Measurements from ENCODE around the gene BCAS3.

Gene BCAS3

GRCh38 chr17:60747069-60747808, 69.6 kb downstream of the BCAS3 start:
- TF ChIP-seq CSRNP3 (CRISPR knock-in tag; IDR thresholded peaks at IDR 0.05) (no peak), CREB5 (CRISPR knock-in tag; IDR thresholded peaks at IDR 0.05; ENCODE audit: low read depth) (no peak), ZC3H10 (CRISPR knock-in tag; IDR thresholded peaks at IDR 0.05) (no peak), RARB (CRISPR knock-in tag; IDR thresholded peaks at IDR 0.05) (no peak), ZFP30 (CRISPR knock-in tag; IDR thresholded peaks at IDR 0.05) (no peak), TOX (CRISPR knock-in tag; IDR thresholded peaks at IDR 0.05; ENCODE audit: borderline replicate concordance) (no peak), ZFP3 (CRISPR knock-in tag; IDR thresholded peaks at IDR 0.05) (no peak), TCF4 (CRISPR knock-in tag; IDR thresholded peaks at IDR 0.05; ENCODE audit: borderline replicate concordance) (no peak), TSHZ2 (CRISPR knock-in tag; IDR thresholded peaks at IDR 0.05) (no peak)
- ATAC-seq, result no peak

- no peak for ATAC-seq
- TF ChIP-seq CREB5 (CRISPR knock-in tag; IDR thresholded peaks at IDR 0.05; ENCODE audit: low read depth) (no peak), BACH2 (CRISPR knock-in tag; IDR thresholded peaks at IDR 0.05; ENCODE audit: borderline replicate concordance) (no peak), GLIS3 (CRISPR knock-in tag; IDR thresholded peaks at IDR 0.05) (no peak), CSDC2 (CRISPR knock-in tag; IDR thresholded peaks at IDR 0.05) (no peak), ZNF70 (CRISPR knock-in tag; IDR thresholded peaks at IDR 0.05) (no peak), PPARA (CRISPR knock-in tag; IDR thresholded peaks at IDR 0.05; ENCODE audit: borderline replicate concordance) (no peak), ISL1 (CRISPR knock-in tag; IDR thresholded peaks at IDR 0.05) (no peak), SNAI2 (CRISPR knock-in tag; IDR thresholded peaks at IDR 0.05) (no peak), POU6F1 (CRISPR knock-in tag; IDR thresholded peaks at IDR 0.05; ENCODE audit: borderline replicate concordance, low read depth) (no peak), ZC3H10 (CRISPR knock-in tag; IDR thresholded peaks at IDR 0.05) (no peak), ZFP30 (CRISPR knock-in tag; IDR thresholded peaks at IDR 0.05) (no peak), ESRRG (CRISPR knock-in tag; IDR thresholded peaks at IDR 0.05) (no peak), TOX (CRISPR knock-in tag; IDR thresholded peaks at IDR 0.05; ENCODE audit: borderline replicate concordance) (no peak), ZNF565 (CRISPR knock-in tag; conservative IDR thresholded peaks at IDR 0.05; ENCODE audit: low read depth) (no peak)
Measured at GRCh38 chr17:60748204-60748603, 70.6 kb downstream of the BCAS3 start.

GRCh38 chr17:60749050-60749449, 71.4 kb downstream of the BCAS3 start:
- ATAC-seq, result no peak
- TF ChIP-seq PPARA (CRISPR knock-in tag; IDR thresholded peaks at IDR 0.05; ENCODE audit: borderline replicate concordance) (no peak), TSHZ2 (CRISPR knock-in tag; IDR thresholded peaks at IDR 0.05) (no peak), ZNF70 (CRISPR knock-in tag; IDR thresholded peaks at IDR 0.05) (no peak), ARNTL (CRISPR knock-in tag; IDR thresholded peaks at IDR 0.05; ENCODE audit: borderline replicate concordance, low read depth) (no peak), CREB5 (CRISPR knock-in tag; IDR thresholded peaks at IDR 0.05; ENCODE audit: low read depth) (no peak), SNAI2 (CRISPR knock-in tag; IDR thresholded peaks at IDR 0.05) (no peak), OSR1 (CRISPR knock-in tag; IDR thresholded peaks at IDR 0.05) (no peak), PATZ1 (CRISPR knock-in tag; IDR thresholded peaks at IDR 0.05; ENCODE audit: borderline replicate concordance) (no peak), ZFP30 (CRISPR knock-in tag; IDR thresholded peaks at IDR 0.05) (no peak), ZFP3 (CRISPR knock-in tag; IDR thresholded peaks at IDR 0.05) (no peak)
